ENCODE results near the gene SPAG7.
"Not testable (repeated sequence)": the region's sequence is repeated elsewhere in the genome, so short reads cannot be mapped to it uniquely, and the experiment has no call there.

The SPAG7 gene

DNA sequence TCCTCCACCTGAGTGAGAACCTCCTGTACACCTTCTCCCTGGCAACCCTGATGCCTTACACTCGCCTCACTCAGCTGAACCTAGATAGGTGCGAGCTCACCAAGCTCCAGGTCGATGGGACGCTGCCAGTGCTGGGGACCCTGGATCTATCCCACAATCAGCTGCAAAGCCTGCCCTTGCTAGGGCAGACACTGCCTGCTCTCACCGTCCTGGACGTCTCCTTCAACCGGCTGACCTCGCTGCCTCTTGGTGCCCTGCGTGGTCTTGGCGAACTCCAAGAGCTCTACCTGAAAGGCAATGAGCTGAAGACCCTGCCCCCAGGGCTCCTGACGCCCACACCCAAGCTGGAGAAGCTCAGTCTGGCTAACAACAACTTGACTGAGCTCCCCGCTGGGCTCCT, 34.9 kb downstream of the SPAG7 start:
- TF ChIP-seq Cebpa-rat (IDR thresholded peaks at IDR 0.05) = no peak

DNA sequence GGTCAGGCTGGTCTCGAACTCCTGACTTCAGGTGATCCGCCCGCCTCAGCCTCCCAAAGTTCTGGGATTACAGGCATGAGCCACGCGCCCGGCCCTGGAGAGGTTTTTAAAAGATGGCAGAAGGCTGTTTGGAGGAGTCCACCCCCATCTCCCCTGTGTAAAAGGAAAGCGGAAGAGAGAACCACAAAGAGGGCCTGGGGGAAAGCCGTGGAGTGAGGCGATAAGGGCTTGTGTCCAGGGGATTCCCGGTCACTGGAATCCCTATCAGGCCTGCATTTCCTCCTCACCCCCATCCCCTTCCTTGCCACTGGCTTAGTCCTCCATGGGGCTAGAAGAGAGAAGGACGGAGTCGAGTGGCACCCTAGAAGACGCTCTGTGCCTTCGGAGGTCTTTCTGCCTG, 35.7 kb downstream of the SPAG7 start, which contains the start of gene GP1BA:
GP1BA (plus strand) TSS at position 315 of the 400 bp plus-strand sequence. CDS start 328 bp downstream, outside the sequence.
- H3K9ac ChIP-seq = no peak within 1 kb of the TSS
- H3K4me3 ChIP-seq = no peak within 1 kb of the TSS
- no peaks in the 10 kb centered on the region for H3K9me3 ChIP-seq
- TF ChIP-seq Cebpa-rat (IDR thresholded peaks at IDR 0.05) = no peak
- H3K4me2 ChIP-seq = peak within 1 kb of the TSS; percentile 54
- peaks cover 44% of the 10 kb centered on the region for H3K36me3 ChIP-seq
- no peak within 1 kb of the TSS for H3K27ac ChIP-seq
- H3K4me1 ChIP-seq = peaks cover 31% of the 10 kb centered on the region
- peaks cover 11% of the 10 kb centered on the region; the same call in 1 of the 2 replicates for H4K20me1 ChIP-seq
- no peaks in the 10 kb centered on the region for H3K27me3 ChIP-seq

More for the DNA sequence above, 34.9 kb downstream of the SPAG7 start:
- H3K4me3 ChIP-seq = no peak overlapping the region
- peaks cover 52% of the 10 kb centered on the region for H3K36me3 ChIP-seq
- no peak overlapping the region for H3K9ac ChIP-seq
- no peaks in the 10 kb centered on the region for H3K27me3 ChIP-seq
- H3K27ac ChIP-seq = no peak overlapping the region
- peaks cover 11% of the 10 kb centered on the region; the same call in 1 of the 2 replicates for H4K20me1 ChIP-seq
- H3K4me2 ChIP-seq = no peak overlapping the region
- peaks cover 39% of the 10 kb centered on the region for H3K4me1 ChIP-seq
- H3K9me3 ChIP-seq = no peaks in the 10 kb centered on the region

GRCh38 chr17:4928881-4929280, 38.7 kb downstream of the SPAG7 start:
- no peaks in the 10 kb centered on the region for H3K9me3 ChIP-seq
- H3K36me3 ChIP-seq = peaks cover 32% of the 10 kb centered on the region
- H3K27me3 ChIP-seq = no peaks in the 10 kb centered on the region
- 0 out of 2 replicates have a peak, but pooled peaks cover 4% of the 10 kb centered on the region for H4K20me1 ChIP-seq
- H3K9ac ChIP-seq = no peak overlapping the region
- H3K4me1 ChIP-seq = peaks cover 19% of the 10 kb centered on the region
- H3K4me2 ChIP-seq = no peak overlapping the region
- no peak for TF ChIP-seq Cebpa-rat (IDR thresholded peaks at IDR 0.05)
- H3K27ac ChIP-seq = no peak overlapping the region
- no peak overlapping the region for H3K4me3 ChIP-seq

GRCh38 chr17:4926577-4927335, 40.9 kb downstream of the SPAG7 start:
- not testable (repeated sequence) for H3K27me3 ChIP-seq, H3K27ac ChIP-seq, H4K20me1 ChIP-seq, H3K4me2 ChIP-seq, H3K9ac ChIP-seq, H3K9me3 ChIP-seq, H3K4me1 ChIP-seq, H3K4me3 ChIP-seq
- H3K36me3 ChIP-seq = peaks cover 32% of the 10 kb centered on the region

GRCh38 chr17:4921320-4921719, 46.3 kb downstream of the SPAG7 start:
- H3K9ac ChIP-seq = no peak overlapping the region
- no peak for TF ChIP-seq Cebpa-rat (IDR thresholded peaks at IDR 0.05)
- no peaks in the 10 kb centered on the region for H3K9me3 ChIP-seq
- H3K27ac ChIP-seq = no peak overlapping the region
- H3K4me3 ChIP-seq = no peak overlapping the region
- no peaks in the 10 kb centered on the region for H3K27me3 ChIP-seq
- H4K20me1 ChIP-seq = no peaks in the 10 kb centered on the region
- H3K4me1 ChIP-seq = no peaks in the 10 kb centered on the region
- 0 out of 2 replicates have a peak, but pooled peaks cover under 1% of the 10 kb centered on the region for H3K36me3 ChIP-seq
- H3K4me2 ChIP-seq = no peak overlapping the region

DNA sequence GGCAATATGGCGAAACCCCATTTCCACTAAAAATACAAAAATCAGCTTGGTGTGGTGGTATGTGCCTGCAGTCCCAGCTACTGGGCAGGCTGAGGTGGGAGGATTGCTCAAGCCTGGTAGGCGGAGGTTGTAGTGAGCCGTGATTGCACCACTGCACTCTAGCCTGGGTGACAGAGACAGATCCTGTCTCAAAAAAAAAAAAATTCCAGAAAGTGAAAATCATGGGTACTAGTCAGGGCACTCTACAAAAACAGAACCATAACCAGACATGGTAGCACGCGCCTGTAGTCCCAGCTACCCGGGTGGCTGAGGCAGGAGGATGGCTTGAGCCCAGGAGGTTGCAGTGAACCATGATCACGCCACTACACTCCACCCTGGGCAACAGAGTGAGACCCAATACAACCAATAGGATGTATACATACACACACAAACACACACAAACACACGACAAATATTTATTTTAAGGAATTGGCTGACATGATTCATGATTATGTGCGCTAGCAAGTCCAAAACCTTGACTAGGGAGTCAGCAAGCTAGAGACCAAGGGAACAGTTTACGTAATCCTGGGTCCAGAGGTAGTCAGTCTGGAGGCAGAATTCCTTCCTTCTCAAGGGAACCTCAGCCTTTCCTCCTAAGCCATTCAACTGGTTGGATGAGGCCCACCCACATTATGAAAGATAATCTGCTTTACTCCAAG, 47.1 kb downstream of the SPAG7 start:
- no peak for TF ChIP-seq Cebpa-rat (IDR thresholded peaks at IDR 0.05)
- no peaks in the 10 kb centered on the region for H3K4me1 ChIP-seq
- H3K4me2 ChIP-seq = no peak overlapping the region
- no peaks in the 10 kb centered on the region for H3K9me3 ChIP-seq
- H4K20me1 ChIP-seq = no peaks in the 10 kb centered on the region
- H3K27ac ChIP-seq = no peak overlapping the region
- H3K4me3 ChIP-seq = no peak overlapping the region
- H3K36me3 ChIP-seq = no peaks in the 10 kb centered on the region
- no peaks in the 10 kb centered on the region for H3K27me3 ChIP-seq
- no peak overlapping the region for H3K9ac ChIP-seq

- Histone ChIP-seq H3K9me3 (no peaks in the 10 kb centered on the region), H3K9ac (no peak overlapping the region), H3K4me2 (no peak overlapping the region), H3K4me1 (no peaks in the 10 kb centered on the region), H3K36me3 (no peaks in the 10 kb centered on the region), H3K27me3 (no peaks in the 10 kb centered on the region), H3K4me3 (no peak overlapping the region), H4K20me1 (no peaks in the 10 kb centered on the region), H3K27ac (no peak overlapping the region)
- TF ChIP-seq Cebpa-rat (IDR thresholded peaks at IDR 0.05) = no peak
Observed at GRCh38 chr17:4919511-4920047, 48.0 kb downstream of the SPAG7 start.

DNA sequence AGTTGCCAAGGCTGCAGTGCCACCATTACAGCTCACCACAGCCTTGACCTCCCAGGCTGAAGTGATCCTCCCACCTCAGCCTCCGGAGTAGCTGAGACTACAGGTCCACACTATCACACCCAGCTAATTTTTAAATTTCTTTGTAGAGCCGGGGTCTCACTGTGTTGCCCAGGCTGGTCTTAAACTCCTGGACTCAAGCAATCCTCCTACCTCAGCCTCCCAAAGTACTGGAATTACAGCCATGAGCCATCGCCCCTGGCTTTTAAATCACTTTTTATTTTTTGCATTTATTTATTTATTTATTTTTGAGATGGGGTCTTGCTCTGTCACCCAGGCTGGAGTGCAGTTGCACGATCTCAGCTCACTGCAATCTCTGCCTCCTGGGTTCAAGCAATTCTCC, 53.1 kb downstream of the SPAG7 start:
- H3K4me2 ChIP-seq = not testable (repeated sequence)

GRCh38 chr17:4913994-4914393, 53.6 kb downstream of the SPAG7 start:
- Histone ChIP-seq H4K20me1 (no peaks in the 10 kb centered on the region), H3K9me3 (no peaks in the 10 kb centered on the region), H3K27me3 (no peaks in the 10 kb centered on the region), H3K27ac (no peak overlapping the region), H3K36me3 (no peaks in the 10 kb centered on the region), H3K4me1 (peaks cover 17% of the 10 kb centered on the region), H3K4me2 (no peak overlapping the region), H3K4me3 (no peak overlapping the region), H3K9ac (no peak overlapping the region)
- no peak for TF ChIP-seq Cebpa-rat (IDR thresholded peaks at IDR 0.05)

More for the DNA sequence above, 53.1 kb downstream of the SPAG7 start:
- not testable (repeated sequence) for H3K4me3 ChIP-seq, H3K9me3 ChIP-seq, H3K36me3 ChIP-seq, H3K9ac ChIP-seq, H3K27ac ChIP-seq, H4K20me1 ChIP-seq, H3K27me3 ChIP-seq
- H3K4me1 ChIP-seq = peaks cover 12% of the 10 kb centered on the region
